ENCODE measurements around the gene PTPN20.

Gene PTPN20

DNA sequence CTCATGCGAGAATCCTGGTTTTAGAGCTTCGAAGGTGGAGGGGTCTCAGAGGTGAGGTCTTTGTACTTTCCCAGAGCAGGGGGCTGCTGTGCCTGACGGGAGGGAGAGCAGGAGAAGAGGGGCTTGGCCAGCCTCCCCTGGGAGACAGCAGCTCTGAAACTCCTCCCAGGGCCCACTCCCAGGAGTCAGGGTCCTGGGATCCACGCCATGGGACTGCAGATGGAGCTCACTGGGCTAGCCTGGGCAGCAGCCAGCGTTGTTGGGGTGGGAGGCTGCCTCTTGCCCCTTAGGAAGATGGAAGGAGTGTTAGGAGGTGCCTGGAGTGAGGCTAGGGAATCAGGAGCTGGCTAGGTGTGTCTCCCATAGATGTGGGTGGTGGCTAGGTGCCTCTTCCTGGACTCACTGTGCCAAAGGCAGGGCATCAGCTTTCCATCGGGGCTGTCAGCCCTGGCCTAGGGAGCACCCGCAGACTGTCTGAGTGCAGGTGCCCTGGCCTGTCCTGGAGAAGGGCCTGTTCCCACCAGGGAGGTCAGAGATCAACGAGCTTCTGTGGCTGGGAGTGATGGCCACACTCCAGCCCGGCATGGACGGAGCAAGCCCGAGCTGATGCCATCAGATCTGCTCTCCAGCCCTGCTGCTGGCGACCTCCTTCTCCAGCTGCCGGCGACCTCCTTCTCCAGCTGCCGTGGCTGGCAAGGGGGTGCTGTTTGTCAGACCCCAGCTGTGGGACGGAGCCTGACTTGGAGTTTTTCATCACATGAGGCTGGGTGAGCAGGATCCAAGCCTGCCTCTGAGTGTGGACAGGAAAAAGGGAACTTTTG lies 111.3 kb downstream of the PTPN20 start:
- no peak for DNase-seq

DNA sequence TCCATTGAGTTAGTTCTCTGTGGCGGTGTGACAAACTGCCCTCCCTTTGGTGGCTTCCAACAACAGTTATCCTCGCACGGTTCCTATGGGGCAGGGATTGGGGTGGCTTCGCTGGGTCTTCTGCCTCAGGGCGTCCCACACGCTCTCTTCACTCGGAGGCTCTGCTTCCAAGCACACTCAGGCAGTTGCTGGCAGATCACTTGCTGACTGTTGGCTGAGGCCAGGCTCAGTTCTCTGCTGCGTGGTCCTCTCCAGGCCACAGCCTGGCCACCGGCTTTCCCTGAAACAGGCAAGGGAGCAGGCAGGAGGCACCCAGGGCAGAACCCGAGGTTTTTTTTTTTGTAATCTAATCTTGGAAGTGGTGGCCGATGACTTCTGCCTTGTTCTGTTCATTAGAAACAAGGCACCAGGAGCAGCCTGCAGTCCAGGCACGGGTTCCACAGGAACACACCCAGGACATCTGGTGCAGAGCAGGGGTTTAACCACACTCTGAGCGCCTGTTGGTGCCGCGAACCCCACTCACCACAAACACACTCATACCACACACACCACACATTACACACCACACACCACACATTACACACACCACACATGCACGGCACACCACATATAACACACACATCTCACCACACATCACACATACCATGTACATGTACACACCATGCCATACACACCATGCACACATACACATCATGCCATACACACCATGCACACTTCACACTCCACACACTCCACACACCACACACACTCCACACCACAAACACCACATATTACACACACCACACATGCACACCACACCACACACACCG lies 112.2 kb downstream of the PTPN20 start:
- no peak for DNase-seq

GRCh38 chr10:47024046-47024322 lies 112.8 kb downstream of the PTPN20 start:
- no peak for DNase-seq

DNA sequence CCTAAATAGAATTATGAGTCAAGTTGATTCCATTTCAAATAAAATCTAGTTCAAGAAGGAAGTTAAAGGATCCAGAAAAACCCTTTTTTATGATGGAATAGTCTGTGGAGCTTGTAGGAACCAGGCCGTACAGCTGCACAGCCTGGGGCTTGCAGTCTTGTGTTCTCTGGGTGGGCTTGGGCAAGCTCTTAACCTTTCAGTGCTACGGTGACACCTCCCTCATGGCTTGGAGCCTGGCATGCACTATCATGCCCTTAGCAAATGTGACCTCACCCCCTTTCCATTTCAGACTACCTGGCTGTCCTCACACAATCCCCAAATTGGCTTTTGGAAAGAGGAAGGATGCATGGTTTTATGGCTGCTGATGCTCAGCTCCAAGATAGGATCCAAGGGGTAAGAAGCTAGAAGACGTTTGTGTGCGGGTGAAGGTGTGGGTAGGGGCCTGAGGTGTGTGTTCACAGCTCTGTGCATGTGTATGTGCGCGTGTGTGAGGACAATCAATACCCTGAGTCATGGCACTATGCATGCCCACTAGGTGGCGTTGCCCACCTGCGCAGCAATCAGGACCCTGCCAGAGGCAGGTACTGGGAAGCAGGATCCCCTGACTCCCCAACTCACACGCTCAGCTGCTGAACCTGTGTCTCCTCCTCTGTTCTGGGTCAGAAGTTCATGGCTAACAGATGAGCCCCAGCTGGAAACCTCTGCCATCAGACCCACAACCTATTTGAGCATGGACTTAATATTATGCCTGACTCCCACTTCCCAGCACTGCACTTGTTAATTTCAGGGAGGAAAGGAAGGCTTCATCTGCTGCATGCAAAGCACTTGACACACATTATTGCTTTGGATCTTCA lies 113.4 kb downstream of the PTPN20 start:
- DNase-seq = no peak

GRCh38 chr10:47025253-47025539 lies 114.0 kb downstream of the PTPN20 start:
- no peak for DNase-seq

GRCh38 chr10:47025540-47026300 lies 114.5 kb downstream of the PTPN20 start:
- DNase-seq = no peak

DNA sequence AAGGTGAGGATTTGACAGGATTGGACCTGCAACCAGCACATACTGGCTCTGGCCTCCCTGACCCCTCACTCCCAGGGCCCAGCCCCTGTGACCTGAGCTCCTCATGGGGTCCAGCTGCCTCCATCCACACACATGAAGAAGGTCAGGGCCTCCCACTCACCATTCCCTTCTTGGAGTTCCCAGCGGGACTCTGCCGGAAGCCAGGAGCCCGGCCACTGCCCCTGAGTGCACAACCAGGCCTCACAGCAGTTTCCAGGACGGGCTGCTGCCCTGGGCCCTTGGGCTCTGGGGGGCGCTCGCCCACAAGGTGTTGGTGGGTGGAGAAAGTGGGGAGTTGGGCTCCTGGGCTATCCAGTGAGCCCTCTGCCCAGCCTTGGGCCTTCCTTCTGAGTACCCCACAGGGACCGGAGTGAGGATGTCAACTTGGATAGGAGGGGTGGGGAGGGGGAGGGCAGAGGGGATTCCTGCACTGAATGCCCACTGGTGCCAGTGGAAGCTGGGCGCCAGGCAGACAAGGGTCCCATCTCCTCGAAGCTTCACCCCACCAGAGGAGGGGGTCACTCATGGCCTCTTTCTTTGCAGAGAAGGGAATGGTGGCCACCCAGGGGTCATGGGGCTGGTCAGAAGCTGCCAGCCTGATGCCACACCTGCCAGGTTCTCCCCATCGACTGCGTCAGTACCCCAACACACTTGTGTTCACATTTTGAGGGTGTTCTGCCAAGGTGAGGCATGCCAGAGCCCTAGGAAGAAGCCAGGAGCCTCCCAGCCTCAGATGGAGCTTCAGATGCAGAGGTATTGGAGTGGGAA lies 115.3 kb downstream of the PTPN20 start:
- no peak for DNase-seq

DNA sequence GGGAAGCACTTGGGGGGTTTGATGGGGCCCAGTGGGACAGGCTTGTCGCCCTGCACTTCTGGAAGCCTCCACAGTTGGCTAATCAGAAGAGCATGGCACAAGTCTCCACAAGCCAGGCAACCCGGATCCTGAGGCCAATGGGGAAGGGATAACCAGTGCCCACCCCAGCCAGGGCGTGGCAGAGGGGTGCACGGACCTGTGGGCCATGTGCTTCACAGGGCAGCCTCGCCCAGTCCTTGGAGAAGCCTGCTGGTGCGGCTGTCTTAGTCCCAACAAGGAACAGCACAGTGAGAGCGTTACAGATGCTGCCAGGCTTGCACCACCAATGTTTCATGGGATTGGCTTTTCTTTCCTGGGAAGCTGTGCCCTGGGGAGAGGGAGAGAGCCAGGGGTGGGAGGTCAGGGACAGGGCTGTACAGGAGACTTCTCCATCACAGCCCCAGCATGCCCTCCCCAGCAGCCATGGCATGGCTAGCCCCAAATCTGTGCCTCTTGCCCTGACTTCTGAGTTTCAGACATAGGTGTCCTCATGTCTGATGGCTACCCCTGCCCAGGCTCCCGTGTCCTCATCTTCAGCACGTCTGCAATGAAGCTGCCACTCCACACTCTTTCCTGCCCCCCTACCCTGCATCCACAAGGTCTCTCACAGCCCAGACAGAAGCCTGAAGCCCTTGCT lies 116.0 kb downstream of the PTPN20 start:
- no peak for DNase-seq

DNA sequence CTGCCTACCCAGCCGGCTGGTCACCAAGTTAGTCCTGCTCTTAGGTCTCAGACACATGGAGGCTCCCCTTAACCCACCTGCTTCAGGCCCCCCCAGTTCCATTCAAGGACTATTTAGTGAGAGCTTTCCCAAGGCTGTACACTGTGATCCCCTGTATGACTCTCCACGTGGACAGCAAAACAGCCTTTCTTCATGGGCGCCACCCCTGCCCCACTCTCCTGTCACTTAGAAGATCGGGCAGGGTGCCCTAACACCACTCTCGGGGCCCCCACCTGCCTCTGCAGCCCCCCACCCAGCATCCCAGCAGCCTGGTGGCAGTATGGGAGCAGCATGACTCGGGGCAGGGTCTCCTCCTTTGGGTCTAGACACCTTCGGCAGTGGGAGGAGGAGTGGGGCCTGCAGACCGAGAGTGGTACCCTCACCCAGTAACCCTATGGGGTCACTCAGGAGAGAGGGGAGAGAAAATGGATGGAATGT lies 116.6 kb downstream of the PTPN20 start:
- no peak for DNase-seq

DNA sequence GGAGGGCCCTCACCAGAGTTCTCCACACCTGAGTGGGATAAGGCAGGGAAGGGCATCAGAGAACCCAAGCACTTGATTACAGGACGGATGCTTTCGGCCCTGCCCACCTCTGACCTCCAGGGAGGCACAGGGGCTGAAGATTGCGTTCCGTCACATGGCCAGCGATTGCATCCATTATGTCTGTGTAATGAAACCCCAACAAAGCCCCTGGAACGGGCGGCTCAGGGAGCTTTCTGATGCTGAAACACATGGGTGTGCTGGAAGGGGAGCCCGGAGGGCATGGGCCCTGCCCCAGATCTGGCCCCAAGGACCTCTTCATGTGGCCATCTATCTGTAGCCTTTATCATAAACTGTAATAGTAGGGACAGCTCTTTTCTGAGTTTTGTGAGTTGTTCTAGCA lies 117.2 kb downstream of the PTPN20 start:
- DNase-seq = no peak

DNA sequence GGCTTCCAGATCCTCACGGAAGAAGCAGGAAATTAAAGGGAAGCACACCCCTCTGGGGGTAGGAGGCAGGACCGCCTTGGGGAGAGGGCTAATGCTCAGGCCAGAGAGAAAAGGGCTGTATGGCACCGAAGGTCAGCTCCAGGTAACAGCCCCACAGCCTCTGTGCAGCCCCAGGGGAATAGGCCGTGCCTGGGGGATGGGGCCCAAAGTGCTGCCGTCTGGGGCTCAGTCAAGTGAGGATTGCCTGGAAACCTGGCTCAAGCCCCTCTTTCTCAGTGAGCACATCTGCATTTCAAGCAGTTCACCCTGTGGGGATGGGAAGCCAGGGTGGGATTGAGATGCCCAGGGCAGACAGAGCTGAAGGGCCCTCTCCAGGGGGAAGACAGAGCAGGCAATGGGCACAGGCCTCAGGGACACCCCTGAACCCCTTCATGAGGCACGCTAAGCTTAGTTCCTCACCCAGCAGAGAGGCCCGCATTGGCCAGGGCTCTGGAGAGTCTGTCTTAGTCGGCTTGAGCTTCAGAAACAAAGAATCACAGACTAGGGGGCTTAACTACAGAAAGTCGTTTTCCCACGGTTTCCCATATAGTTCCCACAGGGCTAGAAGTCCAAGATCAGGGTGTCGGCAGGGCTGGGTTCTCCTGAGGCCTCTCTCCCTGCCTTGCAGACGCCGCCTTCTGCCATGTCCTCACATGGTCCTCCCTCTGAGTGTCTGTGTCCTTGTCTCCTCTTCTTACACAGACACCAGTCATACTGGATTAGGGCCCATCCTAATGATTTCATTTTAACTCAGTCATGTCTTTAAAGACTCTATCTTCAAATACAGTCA lies 118.2 kb downstream of the PTPN20 start:
- DNase-seq = no peak

DNA sequence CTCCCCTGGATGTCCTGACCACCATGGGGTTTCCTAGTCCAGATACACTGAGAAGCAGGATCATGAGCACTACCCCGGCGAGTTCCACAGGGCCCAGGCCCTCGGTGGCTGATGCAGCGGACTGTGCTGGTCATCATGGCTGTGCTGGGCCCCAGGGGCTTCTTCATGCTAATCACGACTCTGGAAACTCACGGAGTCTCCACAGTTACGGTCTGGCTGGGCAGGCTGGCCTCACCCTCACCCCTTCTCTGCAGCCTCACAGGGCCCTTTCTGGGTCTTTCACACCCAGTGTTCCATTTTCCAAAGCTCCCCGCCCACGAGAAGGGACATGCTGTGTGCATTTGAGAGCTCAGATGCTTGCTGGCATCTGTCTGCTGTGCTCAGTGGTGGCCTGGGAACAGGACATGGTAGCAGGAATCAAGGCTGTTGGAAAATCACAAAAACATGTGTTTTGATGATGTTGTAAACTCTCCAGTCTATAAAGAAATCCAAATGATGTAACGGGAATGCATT lies 119.0 kb downstream of the PTPN20 start:
- DNase-seq = no peak

DNA sequence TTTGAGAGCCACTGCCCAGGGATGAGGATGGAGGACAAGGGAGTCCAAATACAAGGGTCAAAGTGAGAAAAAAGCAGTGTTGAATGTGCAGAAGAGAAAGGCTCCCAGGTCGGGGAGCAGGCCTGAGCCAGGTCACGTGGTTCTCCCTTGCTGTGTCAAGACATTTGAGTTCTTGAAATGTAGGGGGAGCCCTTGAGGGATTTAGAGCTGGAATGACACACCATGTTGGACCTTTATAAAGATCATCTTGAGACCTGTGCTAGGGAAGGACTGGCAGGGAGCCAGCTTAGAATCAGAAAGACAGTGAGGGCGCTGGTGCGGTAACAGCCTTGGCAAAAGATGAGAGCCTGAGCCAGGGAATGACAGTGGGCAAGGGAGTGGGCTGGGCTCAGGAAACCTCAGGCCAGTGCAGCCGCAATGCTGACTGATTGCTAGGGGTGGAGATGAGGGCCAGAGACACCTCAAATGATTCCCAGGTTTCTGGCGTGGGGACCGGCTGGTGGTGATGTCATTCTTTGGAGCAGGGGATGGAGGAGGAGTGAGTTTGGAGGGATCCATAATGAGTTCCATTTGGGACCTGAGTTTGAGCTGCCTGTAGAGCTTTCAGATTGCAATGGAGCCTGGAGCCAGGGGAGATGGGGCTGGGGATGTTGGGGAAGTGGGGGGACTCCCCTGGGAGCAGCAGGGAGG lies 120.1 kb downstream of the PTPN20 start:
- DNase-seq = no peak

- no peak for DNase-seq
These were observed 120.8 kb downstream of the PTPN20 start for GRCh38 chr10:47031901-47032465.

GRCh38 chr10:47033081-47033480 lies 121.9 kb downstream of the PTPN20 start:
- no peak for DNase-seq

- no peak for DNase-seq
These were observed 122.5 kb downstream of the PTPN20 start for GRCh38 chr10:47033541-47034270.

DNA sequence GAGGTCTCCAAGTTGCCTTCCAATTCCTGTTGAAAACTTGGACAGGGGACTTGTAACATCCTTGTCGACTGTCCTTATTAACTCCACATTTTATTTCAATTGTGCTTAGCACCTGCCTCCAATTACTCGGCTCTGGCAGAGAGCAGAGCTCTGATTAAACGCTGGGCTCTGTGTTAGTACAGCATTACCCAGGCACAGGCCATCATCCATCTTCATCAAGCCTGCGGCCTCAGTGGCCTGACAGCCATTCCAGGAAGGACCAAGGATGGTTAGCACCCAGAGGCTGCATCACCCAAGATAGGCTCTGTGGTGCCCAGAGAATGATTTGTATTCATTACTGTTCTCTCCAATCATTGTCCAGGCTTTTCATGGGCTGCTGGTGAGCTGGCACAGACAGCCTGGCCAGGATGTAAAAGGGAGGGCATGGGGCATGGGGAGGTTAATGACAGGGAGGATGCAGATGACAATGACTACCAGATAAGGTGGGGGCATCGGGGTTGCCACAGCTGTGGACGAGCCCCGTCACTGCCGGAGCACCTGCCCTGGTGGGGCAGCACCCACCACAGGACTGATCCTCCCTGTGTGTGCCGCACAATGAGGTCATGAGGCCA lies 123.3 kb downstream of the PTPN20 start:
- no peak for DNase-seq

All from NCI-H1417 treated with DMSO at 0.1 percent for 48 hours (cell line).